DOHH2 (cell line): ENCODE data around the gene LGR6.
A peak's percentile ranks its signal among the peaks of the same experiment; 100 is the strongest.

Experiments
- EZH2phosphoT487 ChIP-seq: fragments of 200-600 bp; sonication (generic); IDR thresholded peaks from 2 replicates; pipeline ENCODE4 v1.6.1; 2017; ENCODE audit warnings: borderline replicate concordance, mild to moderate bottlenecking, antibody characterized with exemption, low read length, moderate library complexity, mixed read lengths
- TF ChIP-seq, protein P1 (sequence below): fragments of 200-600 bp; sonication (generic); IDR thresholded peaks from one replicate; pipeline ENCODE4 v1.5.1; 2014; ENCODE audit warnings: antibody characterized with exemption, mild to moderate bottlenecking, low read depth, low read length; ENCODE audit not compliant: poor library complexity, severe bottlenecking

DNA sequence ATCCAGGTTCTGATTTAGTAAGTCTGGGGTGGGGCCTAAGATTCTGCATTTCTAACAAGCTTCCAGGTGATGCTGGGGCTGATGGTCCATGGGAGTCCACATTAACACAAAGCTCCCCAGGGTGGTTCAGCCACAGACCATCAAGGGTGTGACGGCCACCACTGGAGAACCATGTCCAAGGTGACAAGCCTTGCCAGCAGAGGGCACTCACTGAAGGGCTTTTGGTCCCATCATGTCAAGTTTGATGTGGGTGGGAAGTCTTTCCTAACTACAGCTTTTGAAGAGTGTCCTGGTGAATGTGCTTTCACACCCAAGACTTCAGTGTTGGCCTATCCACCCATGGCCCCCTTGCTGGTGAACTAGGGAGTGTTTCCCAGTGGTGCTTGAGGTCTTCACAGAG, 81.0 kb downstream of the LGR6 start:
- TF ChIP-seq, protein P1, sequence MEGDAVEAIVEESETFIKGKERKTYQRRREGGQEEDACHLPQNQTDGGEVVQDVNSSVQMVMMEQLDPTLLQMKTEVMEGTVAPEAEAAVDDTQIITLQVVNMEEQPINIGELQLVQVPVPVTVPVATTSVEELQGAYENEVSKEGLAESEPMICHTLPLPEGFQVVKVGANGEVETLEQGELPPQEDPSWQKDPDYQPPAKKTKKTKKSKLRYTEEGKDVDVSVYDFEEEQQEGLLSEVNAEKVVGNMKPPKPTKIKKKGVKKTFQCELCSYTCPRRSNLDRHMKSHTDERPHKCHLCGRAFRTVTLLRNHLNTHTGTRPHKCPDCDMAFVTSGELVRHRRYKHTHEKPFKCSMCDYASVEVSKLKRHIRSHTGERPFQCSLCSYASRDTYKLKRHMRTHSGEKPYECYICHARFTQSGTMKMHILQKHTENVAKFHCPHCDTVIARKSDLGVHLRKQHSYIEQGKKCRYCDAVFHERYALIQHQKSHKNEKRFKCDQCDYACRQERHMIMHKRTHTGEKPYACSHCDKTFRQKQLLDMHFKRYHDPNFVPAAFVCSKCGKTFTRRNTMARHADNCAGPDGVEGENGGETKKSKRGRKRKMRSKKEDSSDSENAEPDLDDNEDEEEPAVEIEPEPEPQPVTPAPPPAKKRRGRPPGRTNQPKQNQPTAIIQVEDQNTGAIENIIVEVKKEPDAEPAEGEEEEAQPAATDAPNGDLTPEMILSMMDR: peak; percentile 73
- no peak for TF ChIP-seq EZH2phosphoT487
